PC-9 (cell line): ENCODE data around the gene AIF1L. TPM values are rescaled to one million over a fixed set of nuclear protein-coding genes. Genes with fewer than 3 reads are reported as not detected.
"Not testable (repeated sequence)": the region's sequence is repeated elsewhere in the genome, so short reads cannot be mapped to it uniquely, and the experiment has no call there.

Experiments used
- BruUV-seq: library from RNA; stranded (reverse); fragments of 400-500 nt; replicated peaks from 2 replicates; lab custom pipeline; 2021; lab: Mats Ljungman, UMichigan
- CTCF ChIA-PET: fragments of 300-600 bp; sonication (Branson Sonifier 250); formaldehyde crosslinking; loops from one replicate; lab custom pipeline; 2022; ENCODE audit warnings: antibody characterized with exemption; lab: Charles Lee
- POLR2A ChIA-PET: fragments of 300-600 bp; sonication (Branson Sonifier 250); formaldehyde crosslinking; loops from one replicate; lab custom pipeline; 2022; ENCODE audit warnings: antibody characterized with exemption; ENCODE audit not compliant: unreplicated experiment; lab: Charles Lee
- DNase-seq, 2 experiments: peaks; one replicate each; pipeline versions ENCODE4 v3.0.0 to v3.0.0-alpha.2; 2015 to 2022; ENCODE audit warnings: mixed read lengths in 1 of 2
- H2AFZ ChIP-seq: fragments of 200-600 bp; sonication (generic); 2 replicates; pipeline ENCODE4 v1.8.1; 2017; ENCODE audit warnings: antibody characterized with exemption
- H3F3A ChIP-seq: fragments of 200-600 bp; sonication (generic); 2 replicates; pipeline ENCODE4 v1.8.1; 2017; ENCODE audit warnings: antibody characterized with exemption, mild to moderate bottlenecking, low read depth; ENCODE audit not compliant: insufficient read depth
- H3K27ac ChIP-seq: fragments of 200-600 bp; sonication (generic); 2 replicates; pipeline ENCODE4 v1.6.1; 2016; ENCODE audit warnings: mixed run types
- H3K27me3 ChIP-seq: fragments of 200-600 bp; sonication (generic); 2 replicates; pipeline ENCODE4 v1.6.1; 2016; ENCODE audit warnings: low read depth, mixed run types; ENCODE audit not compliant: insufficient read depth
- H3K36me3 ChIP-seq: fragments of 200-600 bp; sonication (generic); 2 replicates; pipeline ENCODE4 v1.6.1; 2016; ENCODE audit warnings: low read depth, mixed run types
- H3K4me1 ChIP-seq: fragments of 200-600 bp; sonication (generic); replicated peaks from 2 replicates; pipeline ENCODE4 v1.6.1; 2016; ENCODE audit warnings: mixed run types; ENCODE audit not compliant: insufficient read depth
- H3K4me2 ChIP-seq: fragments of 200-600 bp; sonication (generic); 2 replicates; pipeline ENCODE4 v1.6.1; 2017; ENCODE audit warnings: mixed run types
- H3K4me3 ChIP-seq: fragments of 200-600 bp; sonication (generic); 2 replicates; pipeline ENCODE4 v1.6.1; 2016; ENCODE audit warnings: mixed run types
- H3K79me2 ChIP-seq: fragments of 200-600 bp; sonication (generic); 2 replicates; pipeline ENCODE4 v1.6.1; 2017; ENCODE audit warnings: low read depth, mixed run types
- H3K9me2 ChIP-seq: fragments of 200-600 bp; sonication (generic); 2 replicates; pipeline ENCODE4 v1.8.1; 2017; ENCODE audit warnings: mild to moderate bottlenecking; ENCODE audit not compliant: insufficient read depth
- H3K9me3 ChIP-seq: fragments of 200-600 bp; sonication (generic); 2 replicates; pipeline ENCODE4 v1.8.1; 2016; ENCODE audit warnings: low read depth; ENCODE audit not compliant: insufficient read depth
- H4K20me1 ChIP-seq: fragments of 200-600 bp; sonication (generic); 2 replicates; pipeline ENCODE4 v1.8.1; 2017; ENCODE audit not compliant: insufficient read depth
- EZH2 ChIP-seq: fragments of 200-600 bp; sonication (generic); IDR thresholded peaks from 2 replicates; pipeline ENCODE4 v1.8.0; 2017; ENCODE audit warnings: antibody characterized with exemption, low read depth
- intact Hi-C: fragments of 100-400 bp; cut with micrococcal nuclease; formaldehyde crosslinking; loops from one replicate; pipeline ENCODE4 v1.10.0; 2022; ENCODE audit not compliant: unreplicated experiment
- total RNA-seq: library from RNA; stranded (reverse); gene quantifications from 2 replicates; pipeline ENCODE4 v1.2.3, GENCODE V29; 2021
- TF ChIP-seq, protein P1 (sequence below): fragments of 200-600 bp; sonication (generic); conservative IDR thresholded peaks from 2 replicates; pipeline ENCODE4 v1.6.1; 2017; ENCODE audit warnings: mixed run types, antibody characterized with exemption, mild to moderate bottlenecking, moderate library complexity

The AIF1L gene
- total RNA-seq, 1 experiment from 2014 or later, result 87.3 TPM

DNA sequence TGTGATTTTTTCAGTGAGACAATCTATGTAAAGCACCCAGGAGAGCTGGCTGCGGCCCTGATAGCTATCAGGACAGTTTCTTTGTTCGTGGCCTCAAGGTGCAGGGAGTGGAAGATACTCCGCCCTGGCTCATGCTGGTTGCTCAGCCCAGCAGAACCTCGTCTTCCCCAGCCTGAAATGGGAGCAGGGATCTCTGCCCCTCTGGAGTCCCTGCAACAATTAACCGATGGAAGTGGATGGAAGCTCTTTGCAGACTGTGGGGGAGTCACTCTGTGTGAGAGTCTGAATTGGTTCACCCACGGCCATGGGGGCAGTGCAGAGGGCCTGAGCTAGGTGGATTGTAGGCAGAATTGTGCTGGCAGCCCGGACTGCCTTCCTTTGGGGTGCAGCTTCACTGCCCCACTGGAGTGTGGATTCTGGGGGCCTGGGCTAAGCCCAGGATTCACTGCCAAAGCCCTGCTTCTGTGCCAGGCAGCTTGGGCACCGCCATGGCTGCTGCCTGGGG lies 2.8 kb downstream of the AIF1L start:
- H3K27me3 ChIP-seq, result no peaks in the 10 kb centered on the region
- BruUV-seq, result no TSS peak
- H4K20me1 ChIP-seq, result peaks cover 14% of the 10 kb centered on the region; the same call in 1 of the 2 replicates
- no peak for TF ChIP-seq EZH2
- TF ChIP-seq, protein P1, sequence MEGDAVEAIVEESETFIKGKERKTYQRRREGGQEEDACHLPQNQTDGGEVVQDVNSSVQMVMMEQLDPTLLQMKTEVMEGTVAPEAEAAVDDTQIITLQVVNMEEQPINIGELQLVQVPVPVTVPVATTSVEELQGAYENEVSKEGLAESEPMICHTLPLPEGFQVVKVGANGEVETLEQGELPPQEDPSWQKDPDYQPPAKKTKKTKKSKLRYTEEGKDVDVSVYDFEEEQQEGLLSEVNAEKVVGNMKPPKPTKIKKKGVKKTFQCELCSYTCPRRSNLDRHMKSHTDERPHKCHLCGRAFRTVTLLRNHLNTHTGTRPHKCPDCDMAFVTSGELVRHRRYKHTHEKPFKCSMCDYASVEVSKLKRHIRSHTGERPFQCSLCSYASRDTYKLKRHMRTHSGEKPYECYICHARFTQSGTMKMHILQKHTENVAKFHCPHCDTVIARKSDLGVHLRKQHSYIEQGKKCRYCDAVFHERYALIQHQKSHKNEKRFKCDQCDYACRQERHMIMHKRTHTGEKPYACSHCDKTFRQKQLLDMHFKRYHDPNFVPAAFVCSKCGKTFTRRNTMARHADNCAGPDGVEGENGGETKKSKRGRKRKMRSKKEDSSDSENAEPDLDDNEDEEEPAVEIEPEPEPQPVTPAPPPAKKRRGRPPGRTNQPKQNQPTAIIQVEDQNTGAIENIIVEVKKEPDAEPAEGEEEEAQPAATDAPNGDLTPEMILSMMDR, result no peak
- intact Hi-C loops, result no loop called here
- CTCF ChIA-PET, result interaction anchor here (0.5 kb wide), 1 partner anchor 391 kb away, joined by 7 read pairs; no protein-coding TSS in a partner anchor
- no peak overlapping the region for H3K4me3 ChIP-seq
- H3K9me3 ChIP-seq, result no peaks in the 10 kb centered on the region
- no peak for DNase-seq
- no peak overlapping the region for H3K4me2 ChIP-seq
- H2AFZ ChIP-seq, result no peak overlapping the region
- H3K36me3 ChIP-seq, result no peaks in the 10 kb centered on the region
- peaks cover 11% of the 10 kb centered on the region; the same call in 1 of the 2 replicates for H3F3A ChIP-seq
- 0 out of 2 replicates have a peak, but pooled peaks cover 4% of the 10 kb centered on the region for H3K79me2 ChIP-seq
- no peak overlapping the region for H3K27ac ChIP-seq
- peaks cover 20% of the 10 kb centered on the region for H3K4me1 ChIP-seq
- POLR2A ChIA-PET, result no interaction called here
- no peaks in the 10 kb centered on the region for H3K9me2 ChIP-seq

DNA sequence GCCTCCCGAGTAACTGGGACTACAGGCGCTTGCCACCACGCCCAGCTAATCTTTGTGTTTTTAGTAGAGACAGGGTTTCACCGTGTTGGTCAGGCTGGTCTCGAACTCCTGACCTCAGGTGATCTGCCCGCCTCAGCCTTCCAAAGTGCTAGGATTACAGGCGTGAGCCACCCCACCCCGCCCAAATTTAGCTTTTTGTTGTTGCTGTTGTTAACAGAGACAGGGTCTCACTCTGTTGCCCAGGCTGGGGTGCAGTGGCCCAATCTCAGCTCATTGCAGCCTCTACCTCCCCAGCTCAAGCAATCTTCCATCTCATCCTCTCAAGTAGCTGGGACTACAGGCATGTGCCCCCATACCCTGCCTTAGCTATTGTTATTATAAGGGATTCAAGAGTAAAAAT lies 3.5 kb downstream of the AIF1L start:
- BruUV-seq, POLR2A ChIA-PET, CTCF ChIA-PET: not testable (repeated sequence)

GRCh38 chr9:131100445-131100844 lies 4.1 kb downstream of the AIF1L start:
- Histone ChIP-seq H3K9me2 (no peaks in the 10 kb centered on the region), H3F3A (peaks cover 8% of the 10 kb centered on the region; the same call in 1 of the 2 replicates), H3K79me2 (0 out of 2 replicates have a peak, but pooled peaks cover 4% of the 10 kb centered on the region), H4K20me1 (peaks cover 14% of the 10 kb centered on the region; the same call in 1 of the 2 replicates), H3K4me3 (no peak overlapping the region), H3K27ac (no peak overlapping the region), H3K36me3 (no peaks in the 10 kb centered on the region), H2AFZ (no peak overlapping the region), H3K27me3 (no peaks in the 10 kb centered on the region), H3K4me1 (peaks cover 20% of the 10 kb centered on the region), H3K9me3 (no peaks in the 10 kb centered on the region), H3K4me2 (no peak overlapping the region)
- no peak for DNase-seq
- CTCF ChIA-PET, result no interaction called here
- TSS peak; percentile 0 for BruUV-seq
- TF ChIP-seq EZH2, result no peak
- TF ChIP-seq, protein P1, result no peak
- intact Hi-C loops, result no loop called here
- POLR2A ChIA-PET, result no interaction called here

More for the DNA sequence above, 3.5 kb downstream of the AIF1L start:
- H3K27me3 ChIP-seq, intact Hi-C loops, H3K79me2 ChIP-seq, H3K4me3 ChIP-seq, H2AFZ ChIP-seq, DNase-seq, H3K9me2 ChIP-seq, H3K36me3 ChIP-seq, H3K4me2 ChIP-seq, H3K9me3 ChIP-seq, H3K27ac ChIP-seq: not testable (repeated sequence)
- peaks cover 11% of the 10 kb centered on the region; the same call in 1 of the 2 replicates for H3F3A ChIP-seq
- peaks cover 20% of the 10 kb centered on the region for H3K4me1 ChIP-seq
- peaks cover 14% of the 10 kb centered on the region; the same call in 1 of the 2 replicates for H4K20me1 ChIP-seq
